Measurements from ENCODE around the gene GOLGA6L10.
"Not testable (repeated sequence)": the region's sequence is repeated elsewhere in the genome, so short reads cannot be mapped to it uniquely, and the experiment has no call there.

GOLGA6L10 gene

DNA sequence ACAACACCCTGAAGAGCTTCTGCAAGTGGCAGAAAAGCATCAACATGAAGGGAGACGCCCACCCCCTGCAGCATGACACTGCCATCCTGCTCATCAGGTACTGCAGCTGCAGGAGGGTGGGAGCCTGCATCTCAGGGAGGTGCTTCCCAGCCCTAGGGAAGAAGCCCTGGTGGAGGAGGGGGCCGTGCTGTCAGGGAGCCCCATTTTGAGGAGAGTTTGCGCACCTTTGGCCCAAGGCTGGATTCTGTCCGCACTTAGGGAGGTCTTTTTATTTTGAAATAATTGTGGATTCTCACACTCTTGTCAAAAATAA, 44.5 kb downstream of the GOLGA6L10 start:
- no peaks in the 10 kb centered on the region for H3K36me3 ChIP-seq (replicated peaks)
- DNase-seq = no peak
- TF ChIP-seq CTCF (IDR thresholded peaks at IDR 0.05; ENCODE audit: low read depth, low read length, missing control alignments) = no peak
- H3K4me3 ChIP-seq (ENCODE audit: low read depth, low read length) = no peak overlapping the region
- no peaks in the 10 kb centered on the region for H3K27me3 ChIP-seq (replicated peaks)
- H3K27ac ChIP-seq = no peak overlapping the region
- in situ Hi-C loops (cut with HindIII; ENCODE audit: low pct_ligation_motif_present, low sequenced_read_pairs) = no loop called here

GRCh38 chr15:82303956-82304777, 45.1 kb downstream of the GOLGA6L10 start:
- H3K27me3 ChIP-seq (replicated peaks) = no peaks in the 10 kb centered on the region
- no peak for DNase-seq
- H3K27ac ChIP-seq = no peak overlapping the region
- TF ChIP-seq CTCF (IDR thresholded peaks at IDR 0.05; ENCODE audit: low read depth, low read length, missing control alignments) = no peak
- H3K36me3 ChIP-seq (replicated peaks) = no peaks in the 10 kb centered on the region
- H3K4me3 ChIP-seq (ENCODE audit: low read depth, low read length) = no peak overlapping the region
- in situ Hi-C loops (cut with HindIII; ENCODE audit: low pct_ligation_motif_present, low sequenced_read_pairs) = no loop called here

DNA sequence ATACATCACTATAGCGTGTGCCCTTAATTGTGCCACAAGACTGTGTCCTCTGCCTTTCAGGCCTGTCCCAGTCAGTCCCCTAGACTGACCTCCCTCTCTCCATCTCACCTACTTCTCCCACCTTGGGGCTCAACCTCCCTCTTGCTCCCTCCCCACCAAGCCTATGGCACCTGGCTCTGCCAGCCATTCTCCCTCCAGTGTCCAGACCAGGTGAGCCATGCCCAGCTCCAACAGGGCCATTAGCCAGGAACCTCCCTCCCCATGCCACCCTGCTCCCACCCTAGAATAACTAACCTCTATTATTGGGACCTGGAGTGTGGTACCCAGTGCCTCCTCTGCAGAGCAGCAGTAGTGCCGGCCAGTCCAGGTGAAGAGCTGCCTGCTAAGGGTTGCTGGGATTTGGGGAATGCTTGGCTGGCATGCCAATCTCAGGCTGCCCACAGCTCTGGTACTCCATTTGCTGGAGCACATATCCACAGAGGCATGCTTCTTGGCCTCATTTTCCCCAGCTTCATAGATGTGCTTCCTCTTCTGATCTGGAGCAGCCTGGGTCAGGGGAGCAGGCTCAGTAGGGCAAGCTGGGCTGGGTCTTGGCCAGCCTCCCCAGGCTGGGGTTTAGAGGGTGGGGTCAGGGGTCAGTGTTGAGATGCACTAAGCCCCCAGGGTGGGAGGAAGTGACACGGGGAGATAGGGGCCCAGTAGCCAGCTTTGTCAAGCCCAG, 47.8 kb downstream of the GOLGA6L10 start:
- TF ChIP-seq CTCF (IDR thresholded peaks at IDR 0.05; ENCODE audit: low read depth, low read length, missing control alignments) = no peak
- Histone ChIP-seq H3K36me3 (replicated peaks) (no peaks in the 10 kb centered on the region), H3K27ac (no peak overlapping the region), H3K4me3 (ENCODE audit: low read depth, low read length) (no peak overlapping the region), H3K27me3 (replicated peaks) (no peaks in the 10 kb centered on the region)
- DNase-seq = no peak
- in situ Hi-C loops (cut with HindIII; ENCODE audit: low pct_ligation_motif_present, low sequenced_read_pairs) = no loop called here

DNA sequence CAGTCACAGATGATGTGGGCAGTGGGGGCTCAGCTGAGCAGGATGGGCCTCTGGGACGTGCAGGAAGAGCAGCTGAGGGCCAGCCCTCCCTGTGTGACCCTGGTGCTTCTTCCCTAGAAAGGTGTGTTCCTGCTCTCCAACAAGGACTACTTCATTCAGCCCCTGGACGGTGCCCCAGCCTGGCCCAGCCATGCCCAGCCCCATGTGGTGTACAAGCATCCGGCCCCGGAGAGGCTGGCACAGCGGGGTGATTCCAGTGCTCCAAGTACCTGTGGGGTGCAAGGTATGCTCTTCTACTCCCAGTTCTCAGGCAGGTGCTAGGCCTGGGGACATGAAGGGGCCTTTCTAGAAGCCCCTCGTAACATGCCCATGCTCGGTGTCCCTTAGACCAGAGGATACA, 48.4 kb downstream of the GOLGA6L10 start:
- Histone ChIP-seq H3K4me3 (ENCODE audit: low read depth, low read length) (no peak overlapping the region), H3K27me3 (replicated peaks) (no peaks in the 10 kb centered on the region), H3K36me3 (replicated peaks) (no peaks in the 10 kb centered on the region), H3K27ac (no peak overlapping the region)
- DNase-seq = no peak
- in situ Hi-C loops (cut with HindIII; ENCODE audit: low pct_ligation_motif_present, low sequenced_read_pairs) = no loop called here
- no peak for TF ChIP-seq CTCF (IDR thresholded peaks at IDR 0.05; ENCODE audit: low read depth, low read length, missing control alignments)

DNA sequence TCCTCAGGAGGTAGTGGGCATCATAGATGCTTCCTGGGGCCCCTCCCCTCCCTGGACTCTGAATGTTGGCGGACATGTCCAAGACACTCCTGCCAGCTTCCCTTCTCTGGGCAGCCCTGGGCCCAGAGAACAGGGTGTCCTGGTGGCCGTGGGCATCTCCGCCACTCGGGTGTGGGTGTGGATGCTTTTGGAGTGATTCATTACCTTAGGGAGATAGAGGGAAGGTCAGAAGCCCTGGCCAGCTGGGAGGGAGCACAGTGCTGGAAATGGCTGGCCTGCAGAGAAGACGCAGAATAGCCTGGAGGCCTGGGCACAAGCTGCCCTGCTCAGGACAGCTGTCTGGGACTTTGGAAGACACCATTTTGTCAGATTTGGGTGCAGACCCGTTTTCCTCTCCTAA, 48.9 kb downstream of the GOLGA6L10 start:
- H3K27ac ChIP-seq; in situ Hi-C loops (cut with HindIII; ENCODE audit: low pct_ligation_motif_present, low sequenced_read_pairs); H3K4me3 ChIP-seq (ENCODE audit: low read depth, low read length); H3K27me3 ChIP-seq (replicated peaks); DNase-seq; H3K36me3 ChIP-seq (replicated peaks): not testable (repeated sequence)

DNA sequence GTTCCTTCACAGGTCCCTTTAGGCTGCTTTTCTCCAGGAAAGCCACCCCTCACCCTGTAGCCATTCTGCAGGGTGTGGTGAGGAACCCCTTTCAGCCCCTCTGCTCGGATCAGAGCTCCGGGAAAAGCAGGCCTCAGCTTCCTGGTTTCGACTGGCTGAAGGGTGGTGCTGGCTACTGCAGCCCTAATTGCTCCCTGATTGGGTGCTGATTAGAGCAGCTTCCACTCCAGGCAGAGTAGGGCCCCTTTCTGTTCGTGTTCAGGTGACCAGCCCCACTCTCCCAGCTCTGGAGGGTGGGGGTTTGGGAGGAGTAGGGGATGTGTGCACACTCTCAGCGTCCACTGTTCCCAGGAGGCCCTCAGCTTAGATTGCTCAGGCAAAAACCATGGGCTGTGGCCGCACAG, 49.8 kb downstream of the GOLGA6L10 start:
- H3K27me3 ChIP-seq (replicated peaks); in situ Hi-C loops (cut with HindIII; ENCODE audit: low pct_ligation_motif_present, low sequenced_read_pairs); H3K4me3 ChIP-seq (ENCODE audit: low read depth, low read length); DNase-seq; H3K27ac ChIP-seq; H3K36me3 ChIP-seq (replicated peaks): not testable (repeated sequence)

Measured in brain microvascular endothelial cell (primary cell).